HepG2 (cell line): ENCODE data around the gene TAGLN. TPM values are rescaled to one million over a fixed set of nuclear protein-coding genes. Genes with fewer than 3 reads are reported as not detected.

Experiments used
- ATAC-seq: fragments of 200-7000 bp; cut with Tn5 transposase; 3 replicates; pipeline ENCODE4 v1.9.1; 2020; ENCODE audit warnings: mild to moderate bottlenecking, moderate library complexity
- BruUV-seq: library from RNA; stranded (reverse); fragments of 400-500 nt; replicated peaks from 2 replicates; lab custom pipeline; 2021; lab: Mats Ljungman, UMichigan
- CTCF ChIA-PET: fragments of 300-600 bp; formaldehyde crosslinking; extraction: SDS; loops from one replicate; lab custom pipeline; 2021; ENCODE audit warnings: low total read pairs, inconsistent platforms, low intra/inter-chr PET ratio; lab: Yijun Ruan, JAX
- POLR2A ChIA-PET: fragments of 350-600 bp; sonication (Branson Sonifier 250); formaldehyde crosslinking; loops from one replicate; lab custom pipeline; 2020; ENCODE audit warnings: antibody characterized with exemption, inconsistent platforms; lab: Yijun Ruan, JAX
- DNase-seq: peaks from one replicate; pipeline ENCODE4 v3.0.0-alpha.2; 2015; ENCODE audit warnings: low spot score
- FAIRE-seq: peaks from 3 replicates; lab custom pipeline; 2011; peaks lifted over from hg19 to GRCh38; lab: Jason Lieb, UNC
- H2AFZ ChIP-seq: one replicate; pipeline ENCODE4 v1.6.1; 2011; ENCODE audit warnings: low read length, inconsistent platforms
- H3K27ac ChIP-seq: fragments of 300-600 bp; 3 replicates; pipeline ENCODE4 v1.8.0; 2011; ENCODE audit warnings: mixed run types, mild to moderate bottlenecking, mixed read lengths, low read length, inconsistent platforms; ENCODE audit not compliant: insufficient read depth; ENCODE audit errors: extremely low read length
- H3K27me3 ChIP-seq, 2 experiments: fragments of 200-600 bp in 1 of 2; 2 replicates in 1 of 2; 3 replicates in 1 of 2; pipeline versions ENCODE4 v1.6.0 to v1.8.0; 2011; ENCODE audit warnings: low read length in 2 of 2, mild to moderate bottlenecking in 2 of 2, moderate library complexity in 2 of 2, inconsistent platforms in 1 of 2; ENCODE audit not compliant: insufficient read depth in 2 of 2, control insufficient read depth in 1 of 2
- H3K36me3 ChIP-seq, 2 experiments: fragments of 200-600 bp in 1 of 2; replicated peaks in 1 of 2; 2 replicates in 1 of 2; 3 replicates in 1 of 2; pipeline versions ENCODE4 v1.5.1 to v1.8.0; 2011; ENCODE audit warnings: low read length in 2 of 2, inconsistent platforms in 1 of 2; ENCODE audit not compliant: insufficient read depth in 2 of 2, control insufficient read depth in 1 of 2
- H3K4me1 ChIP-seq: 2 replicates; pipeline ENCODE4 v1.5.1; 2012; ENCODE audit warnings: low read length, inconsistent platforms; ENCODE audit not compliant: insufficient read depth
- H3K4me2 ChIP-seq: 2 replicates; pipeline ENCODE4 v1.6.0; 2011; ENCODE audit warnings: low read depth, low read length, inconsistent platforms
- H3K4me3 ChIP-seq, 3 experiments: fragments of 200-600 bp in 1 of 3; sonication (generic), shearing (Covaris generic) in 1 of 3; replicated peaks in 1 of 3; 2 replicates each; pipeline ENCODE4 v1.5.1; 2011 to 2016; ENCODE audit warnings: low read length in 3 of 3, inconsistent platforms in 2 of 3, low read depth in 2 of 3, mild to moderate bottlenecking in 2 of 3, control low read depth in 1 of 3, mixed read lengths in 1 of 3; ENCODE audit not compliant: insufficient read depth in 1 of 3
- H3K79me2 ChIP-seq: one replicate; pipeline ENCODE4 v1.6.1; 2011; ENCODE audit warnings: low read length, inconsistent platforms; ENCODE audit not compliant: insufficient read depth
- H3K9ac ChIP-seq: 2 replicates; pipeline ENCODE4 v1.6.0; 2011; ENCODE audit warnings: mild to moderate bottlenecking, low read depth, low read length, inconsistent platforms; ENCODE audit not compliant: insufficient read depth
- H3K9me3 ChIP-seq: 2 replicates; pipeline ENCODE4 v1.5.1; 2012; ENCODE audit warnings: mild to moderate bottlenecking, low read length
- H4K20me1 ChIP-seq: 2 replicates; pipeline ENCODE4 v1.6.0; 2011; ENCODE audit warnings: inconsistent platforms, mild to moderate bottlenecking, low read length, moderate library complexity; ENCODE audit not compliant: insufficient read depth
- CEBPG ChIP-seq: IDR thresholded peaks from 2 replicates; pipeline ENCODE4 v1.6.1; 2016
- FOXK1 ChIP-seq: sonication (generic); formaldehyde crosslinking; IDR thresholded peaks from 2 replicates; pipeline ENCODE4 v1.4.0; 2020; ENCODE audit warnings: low read depth, missing genetic modification reagents, borderline replicate concordance
- IKZF5 ChIP-seq: IDR thresholded peaks from 2 replicates; pipeline ENCODE4 v1.6.1; 2018; ENCODE audit warnings: missing genetic modification reagents, mild to moderate bottlenecking, missing compliant biosample characterization
- KDM5B ChIP-seq: sonication (generic); formaldehyde crosslinking; IDR thresholded peaks from 2 replicates; pipeline ENCODE4 v1.4.0; 2020; ENCODE audit warnings: missing genetic modification reagents, mild to moderate bottlenecking, borderline replicate concordance
- KLF11 ChIP-seq: IDR thresholded peaks from 2 replicates; pipeline ENCODE4 v1.6.1; 2016; ENCODE audit warnings: missing compliant biosample characterization
- PPARG ChIP-seq: conservative IDR thresholded peaks from 2 replicates; pipeline ENCODE4 v1.6.1; 2016; ENCODE audit warnings: missing biosample characterization, missing genetic modification reagents
- RFX1 ChIP-seq: fragments of 450-650 bp; IDR thresholded peaks from 2 replicates; pipeline ENCODE4 v1.6.1; 2017
- ZNF136 ChIP-seq: sonication (generic); formaldehyde crosslinking; IDR thresholded peaks from 2 replicates; pipeline ENCODE4 v1.8.1; 2022; ENCODE audit warnings: low read depth, mild to moderate bottlenecking, moderate library complexity, missing genetic modification reagents
- ZNF431 ChIP-seq: sonication (generic); formaldehyde crosslinking; IDR thresholded peaks from 2 replicates; pipeline ENCODE4 v1.9.0; 2022; ENCODE audit warnings: missing genetic modification reagents, low read depth, mild to moderate bottlenecking, borderline replicate concordance
- ZNF512B ChIP-seq: sonication (generic); formaldehyde crosslinking; IDR thresholded peaks from 2 replicates; pipeline ENCODE4 v1.5.1; 2020; ENCODE audit warnings: missing genetic modification reagents, mild to moderate bottlenecking, borderline replicate concordance
- ZNF598 ChIP-seq: sonication (generic); formaldehyde crosslinking; IDR thresholded peaks from 2 replicates; pipeline ENCODE4 v1.5.1; 2020; ENCODE audit warnings: mild to moderate bottlenecking, missing genetic modification reagents, borderline replicate concordance
- ZNF614 ChIP-seq: IDR thresholded peaks from 2 replicates; pipeline ENCODE4 v1.6.1; 2018; ENCODE audit warnings: missing biosample characterization, missing genetic modification reagents, inconsistent platforms, borderline replicate concordance
- WGBS: methylation state at CpG from one replicate; pipeline ENCODE4 v1.1.6; 2017; ENCODE audit warnings: low lambda C conversion rate; 5-methylcytosine and 5-hydroxymethylcytosine counted together
- in situ Hi-C: cut with HindIII; loops from 2 replicates; pipeline ENCODE4 v1.10.0; 2017; ENCODE audit warnings: low pct_unique_long_range_greater_than_20kb; ENCODE audit not compliant: extremely low pct_ligation_motif_present
- intact Hi-C: fragments of 100-400 bp; cut with micrococcal nuclease; formaldehyde crosslinking; loops from one replicate; pipeline ENCODE4 v1.10.0; 2022; ENCODE audit not compliant: unreplicated experiment
- polyA plus RNA-seq, 8 experiments: library from polyadenylated mRNA; depleted of rRNA in 3 of 8; stranded (reverse) in 7 of 8; unstranded in 1 of 8; fragments of >200 nt; fragmentation: Illumina TruSeq in 4 of 8; extraction: Trizol in 4 of 8; gene quantifications; 2 replicates each; pipeline versions ENCODE4 v1.2.1 to v1.2.3, GENCODE V29; 2011 to 2016; ENCODE audit warnings: low read depth in 4 of 8, missing spikeins in 1 of 8, mixed read lengths in 1 of 8; ENCODE audit not compliant: insufficient read depth in 1 of 8
- total RNA-seq, 5 experiments: library from RNA; depleted of rRNA; stranded (reverse); fragments of >200 nt; fragmentation: Illumina TruSeq; extraction: Trizol; gene quantifications; 2 replicates each; pipeline ENCODE4 v1.2.3, GENCODE V29; 2016; ENCODE audit warnings: low read depth in 1 of 5
- TF ChIP-seq, protein P1 (sequence below): IDR thresholded peaks from 2 replicates; pipeline ENCODE4 v1.6.1; 2016; ENCODE audit warnings: missing biosample characterization, missing genetic modification reagents, low read depth

The TAGLN gene
- total and polyA plus RNA-seq, 2 of the 13 experiments (the other 11 are each of a cell fraction or from before 2014, with no cell fraction given) = 12.6 to 75.4 TPM

GRCh38 chr11:117197006-117197405 lies 2.2 kb upstream of the TAGLN start:
- TF ChIP-seq KLF11 (CRISPR knock-in tag) = no peak
- no peak for TF ChIP-seq PPARG (CRISPR knock-in tag)
- TF ChIP-seq, protein P1, sequence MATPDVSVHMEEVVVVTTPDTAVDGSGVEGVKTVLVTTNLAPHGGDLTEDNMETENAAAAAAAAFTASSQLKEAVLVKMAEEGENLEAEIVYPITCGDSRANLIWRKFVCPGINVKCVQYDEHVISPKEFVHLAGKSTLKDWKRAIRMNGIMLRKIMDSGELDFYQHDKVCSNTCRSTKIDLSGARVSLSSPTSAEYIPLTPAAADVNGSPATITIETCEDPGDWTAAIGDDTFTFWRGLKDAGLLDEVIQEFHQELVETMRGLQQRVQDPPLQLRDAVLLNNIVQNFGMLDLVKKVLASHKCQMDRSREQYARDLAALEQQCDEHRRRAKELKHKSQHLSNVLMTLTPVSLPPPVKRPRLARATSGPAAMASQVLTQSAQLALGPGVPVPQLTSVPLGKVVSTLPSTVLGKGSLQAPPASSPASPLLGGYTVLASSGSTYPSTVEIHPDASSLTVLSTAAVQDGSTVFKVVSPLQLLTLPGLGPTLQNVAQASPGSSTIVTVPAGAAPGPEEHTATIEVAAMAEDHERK (CRISPR knock-in tag) = no peak
- TF ChIP-seq ZNF598 (CRISPR knock-in tag) = no peak
- TF ChIP-seq ZNF136 (CRISPR knock-in tag) = no peak
- TF ChIP-seq ZNF431 (CRISPR knock-in tag) = no peak
- TF ChIP-seq RFX1 = no peak
- no peak for TF ChIP-seq ZNF512B (CRISPR knock-in tag)
- no peak for TF ChIP-seq ZNF614 (CRISPR knock-in tag)
- no peak for TF ChIP-seq CEBPG (CRISPR knock-in tag)
- no peak for TF ChIP-seq KDM5B
- TF ChIP-seq IKZF5 (CRISPR knock-in tag) = no peak
- TF ChIP-seq FOXK1 (CRISPR knock-in tag) = no peak
- BruUV-seq = no TSS peak
- no peak overlapping the region for H3K4me3 ChIP-seq
- ATAC-seq (no peak), FAIRE-seq (no peak), DNase-seq (no peak)
- H3K27me3 ChIP-seq = no peaks in the 10 kb centered on the region
- H3K9ac ChIP-seq = no peak overlapping the region
- WGBS = 95% methylated on average over 3 of the region's 7 CpGs
- H3K79me2 ChIP-seq = no peaks in the 10 kb centered on the region
- H2AFZ ChIP-seq = no peak overlapping the region
- no peaks in the 10 kb centered on the region for H4K20me1 ChIP-seq
- intact Hi-C loops (no loop called here), in situ Hi-C loops (no loop called here)
- no peak overlapping the region for H3K27ac ChIP-seq
- POLR2A ChIA-PET = no interaction called here
- peaks cover 9% of the 10 kb centered on the region for H3K4me1 ChIP-seq
- H3K9me3 ChIP-seq = no peaks in the 10 kb centered on the region
- CTCF ChIA-PET = interaction anchor here (1.6 kb wide), 1 partner anchor 29 kb away, joined by 7 read pairs; no protein-coding TSS in a partner anchor
- H3K36me3 ChIP-seq = peaks cover under 1% of the 10 kb centered on the region in 2 experiments; a peak in 2 of 5 replicates
- no peak overlapping the region for H3K4me2 ChIP-seq
